HG02642 (cell line): ENCODE results near the gene PLEKHB2.
"Not testable (repeated sequence)": the region's sequence is repeated elsewhere in the genome, so short reads cannot be mapped to it uniquely, and the experiment has no call there.

Experiments
- ATAC-seq: cut with Tn5 transposase; IDR thresholded peaks from one replicate; pipeline ENCODE4 v1.9.1; 2021; ENCODE audit warnings: mild to moderate bottlenecking; ENCODE audit not compliant: unreplicated experiment, poor library complexity

The PLEKHB2 gene

DNA sequence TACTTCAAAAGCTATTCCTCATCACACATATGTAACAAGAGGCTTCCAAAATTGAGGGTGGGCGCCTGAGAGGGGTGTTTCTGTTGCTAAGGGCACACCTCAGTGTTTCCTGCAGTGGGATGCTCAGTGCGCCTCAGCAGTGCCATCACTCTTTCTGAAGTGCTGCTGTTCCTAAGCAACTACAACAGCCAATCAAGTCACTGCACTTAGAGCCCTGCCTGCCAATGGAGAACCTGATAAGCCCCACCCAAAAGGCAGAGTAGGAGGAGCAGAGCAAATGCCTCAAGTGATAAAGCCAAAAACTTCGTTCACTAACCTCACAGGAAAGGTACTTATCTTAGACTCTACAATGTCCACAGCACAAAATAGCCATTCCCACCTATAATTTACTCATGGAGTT is 88.3 kb downstream of the PLEKHB2 start:
- not testable (repeated sequence) for ATAC-seq

- ATAC-seq = not testable (repeated sequence)
Measured at GRCh38 chr2:131196186-131196585, 91.0 kb downstream of the PLEKHB2 start.
